Activated CD4-positive, CD25-positive, alpha-beta regulatory T cell treated with anti-CD3 and anti-CD28 coated beads, Interleukin-2, amount 50 U/mL, for 72 hours (primary cell): ENCODE results near the gene EFCAB5.
"Not testable (repeated sequence)": the region's sequence is repeated elsewhere in the genome, so short reads cannot be mapped to it uniquely, and the experiment has no call there.

Source experiments
- DNase-seq: peaks from one replicate; pipeline ENCODE4 v3.0.0; 2021

Gene EFCAB5

DNA sequence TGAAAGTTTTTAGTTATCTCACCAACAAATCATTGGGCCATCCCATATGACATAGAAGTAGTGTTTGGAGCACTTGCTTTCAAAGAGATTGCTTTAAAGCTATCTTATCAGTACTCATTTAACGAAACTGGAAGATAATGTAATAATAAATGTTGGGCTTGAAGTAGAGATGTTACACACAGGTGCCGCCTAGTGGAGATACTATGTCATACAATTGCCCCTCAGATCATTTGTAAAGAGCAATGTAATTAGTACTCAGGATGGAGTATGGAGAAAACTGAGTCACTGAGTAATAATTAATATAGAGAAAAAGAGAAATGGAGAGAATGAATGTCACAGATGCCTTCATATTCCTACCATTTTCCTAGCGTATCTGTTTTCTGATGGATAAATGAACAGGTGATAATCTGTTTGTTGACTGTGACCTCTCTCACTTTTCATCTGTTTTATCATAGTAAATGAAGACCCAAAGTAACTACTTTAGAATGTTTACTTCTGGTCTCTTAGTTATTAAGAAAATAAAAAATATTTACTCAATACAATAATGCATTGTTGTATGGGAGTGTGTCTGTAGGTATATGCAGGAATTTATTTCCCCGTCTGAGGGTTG is 80.4 kb downstream of the EFCAB5 start:
- no peak for DNase-seq

DNA sequence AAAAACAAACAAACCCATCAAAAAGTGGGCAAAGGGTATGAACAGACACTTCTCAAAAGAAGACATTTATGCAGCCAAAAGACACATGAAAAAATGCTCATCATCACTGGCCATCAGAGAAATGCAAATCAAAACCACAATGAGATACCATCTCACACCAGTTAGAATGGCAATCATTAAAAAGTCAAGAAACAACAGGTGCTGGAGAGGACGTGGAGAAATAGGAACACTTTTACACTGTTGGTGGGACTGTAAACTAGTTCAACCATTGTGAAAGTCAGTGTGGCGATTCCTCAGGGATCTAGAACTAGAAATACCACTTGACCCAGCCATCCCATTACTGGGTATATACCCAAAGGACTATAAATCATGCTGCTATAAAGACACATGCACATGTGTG is 83.9 kb downstream of the EFCAB5 start:
- DNase-seq: not testable (repeated sequence)

DNA sequence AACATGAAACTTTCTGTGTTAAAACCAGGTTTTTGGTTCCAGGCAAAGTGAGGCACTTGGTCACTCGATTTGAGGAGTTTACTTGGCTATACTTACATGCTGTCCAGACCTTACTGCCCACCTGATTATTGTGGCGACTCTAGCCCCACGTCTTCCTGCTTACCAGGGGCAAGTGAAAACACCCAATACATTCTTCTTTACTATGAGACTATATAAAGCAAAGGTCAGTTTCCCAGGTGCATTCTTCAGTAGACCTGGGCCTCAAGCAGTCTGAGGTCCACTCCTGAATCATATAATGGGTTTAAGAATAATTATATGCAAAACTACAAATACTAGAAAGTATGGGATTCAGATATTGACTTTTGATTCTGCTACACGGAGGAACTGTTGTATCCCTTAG is 86.2 kb downstream of the EFCAB5 start:
- no peak for DNase-seq

DNA sequence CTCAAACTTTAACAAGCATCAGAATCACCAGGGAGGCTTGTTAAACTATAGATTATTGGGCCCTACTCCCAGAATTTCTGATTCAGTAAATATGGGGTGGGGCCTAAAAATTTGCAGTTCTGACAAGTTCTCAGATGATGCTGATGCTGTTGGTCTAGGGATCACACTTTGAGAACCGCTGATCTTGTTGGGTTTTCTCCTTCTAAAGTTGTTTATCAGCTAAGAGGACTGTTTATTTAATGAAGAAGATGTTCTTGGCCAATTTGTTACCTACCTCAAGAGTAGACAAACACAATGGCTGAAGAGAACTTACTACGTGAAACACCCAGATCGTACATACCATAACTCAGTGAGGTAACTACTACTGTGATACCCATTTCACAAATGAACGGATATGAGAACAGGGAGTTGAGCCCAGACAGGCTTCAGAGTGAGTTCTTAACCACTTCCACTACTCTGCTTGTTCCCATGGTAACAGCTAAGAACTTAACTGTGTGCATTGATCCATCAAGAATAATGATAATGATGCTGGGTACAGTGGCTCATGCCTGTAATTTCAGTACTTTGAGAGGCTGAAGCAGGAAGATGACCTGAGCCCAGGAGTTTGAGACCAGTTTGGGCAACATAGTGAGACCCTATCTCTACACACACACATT is 89.9 kb downstream of the EFCAB5 start:
- no peak for DNase-seq

DNA sequence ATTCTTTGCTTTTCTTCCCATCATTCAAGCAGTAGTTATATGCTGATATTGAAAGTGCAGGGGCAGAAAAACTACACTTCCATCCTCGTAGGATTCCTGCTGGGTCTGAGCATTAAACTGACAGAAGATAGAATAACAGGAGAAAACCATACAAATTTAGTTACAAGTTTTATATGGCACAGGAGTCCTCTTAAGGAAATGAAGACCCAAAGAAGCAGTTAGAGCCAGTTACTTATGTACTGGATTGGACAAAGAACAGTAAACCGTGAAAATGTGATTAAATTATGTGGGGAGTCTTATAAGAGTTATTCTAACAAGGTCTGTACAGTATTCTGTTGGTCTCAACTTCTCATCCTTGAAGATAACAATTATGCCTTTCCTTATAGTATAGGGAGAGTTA is 93.9 kb downstream of the EFCAB5 start:
- no peak for DNase-seq

DNA sequence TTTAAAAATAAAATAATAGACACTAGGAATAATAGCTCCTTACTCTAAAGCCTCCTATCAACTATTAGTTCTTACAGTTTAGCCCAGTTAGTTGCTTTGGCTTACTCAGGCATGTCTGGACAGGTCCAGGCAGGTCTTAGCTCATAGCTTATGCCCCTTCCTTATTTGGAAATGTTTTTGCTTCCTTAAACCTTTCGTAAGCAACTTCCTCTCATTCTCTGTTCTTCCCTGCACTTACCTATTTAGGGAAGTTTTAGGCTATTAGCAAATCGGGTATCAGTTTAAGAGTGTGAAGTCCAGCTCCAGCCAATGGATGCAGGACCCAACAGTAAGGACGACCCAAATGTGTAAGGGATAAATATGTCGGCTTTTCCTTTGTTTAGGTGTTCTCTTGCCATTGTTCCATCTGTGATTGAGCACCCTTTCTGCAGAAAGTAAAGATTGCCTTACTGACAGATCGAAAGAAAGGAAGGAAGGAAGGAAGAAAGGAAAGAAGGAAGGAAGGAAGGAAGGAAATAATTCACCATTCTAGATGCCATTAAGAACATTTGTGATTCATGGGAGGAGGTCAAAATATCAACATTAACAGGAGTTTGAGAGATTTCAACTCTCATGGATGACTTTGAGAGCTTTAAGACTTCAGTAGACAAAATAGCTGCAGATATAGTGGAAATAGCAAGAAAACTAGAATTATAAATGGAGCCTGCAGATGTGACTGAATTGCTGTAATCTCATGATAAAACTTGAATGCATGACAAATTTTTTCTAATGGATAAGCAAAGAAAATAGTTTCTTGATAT is 99.5 kb downstream of the EFCAB5 start:
- DNase-seq: not testable (repeated sequence)

DNA sequence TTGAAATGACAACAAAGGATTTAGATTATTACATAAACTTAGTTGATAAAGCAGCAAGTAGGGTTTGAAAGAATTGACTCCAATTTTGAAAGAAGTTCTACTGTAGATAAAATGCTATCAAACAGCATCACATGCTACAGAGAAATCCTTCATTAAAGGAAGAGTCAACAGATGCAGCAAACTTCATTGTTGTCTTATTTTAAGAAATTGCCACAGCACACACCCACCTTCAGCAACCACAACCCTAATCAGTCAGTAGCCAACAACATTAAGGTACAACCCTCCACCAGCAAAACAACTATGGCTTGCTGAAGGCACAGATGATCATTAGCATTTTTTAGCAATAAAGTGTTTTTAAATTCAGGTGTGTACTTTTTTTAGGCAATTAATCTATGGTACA is 100.1 kb downstream of the EFCAB5 start:
- no peak for DNase-seq

DNA sequence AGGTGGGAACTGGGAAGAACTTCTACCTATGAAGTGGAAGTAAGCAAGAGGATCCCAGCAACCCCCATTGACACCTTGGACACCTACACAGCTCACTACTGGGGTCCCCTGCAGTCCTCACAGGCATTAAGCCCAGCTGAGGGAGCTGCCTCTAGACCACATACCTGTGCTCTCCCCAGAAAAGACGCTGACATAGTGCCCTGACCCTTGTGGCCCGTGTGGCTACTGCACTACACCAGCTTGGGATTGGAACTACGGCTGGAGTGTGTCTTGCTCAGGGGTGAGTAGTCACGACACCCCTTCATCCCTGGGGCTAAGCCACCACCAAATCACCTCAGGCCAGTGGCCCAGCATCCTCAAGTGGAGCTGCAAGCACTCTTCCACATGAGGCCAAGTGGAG is 120.9 kb downstream of the EFCAB5 start:
- no peak for DNase-seq

DNA sequence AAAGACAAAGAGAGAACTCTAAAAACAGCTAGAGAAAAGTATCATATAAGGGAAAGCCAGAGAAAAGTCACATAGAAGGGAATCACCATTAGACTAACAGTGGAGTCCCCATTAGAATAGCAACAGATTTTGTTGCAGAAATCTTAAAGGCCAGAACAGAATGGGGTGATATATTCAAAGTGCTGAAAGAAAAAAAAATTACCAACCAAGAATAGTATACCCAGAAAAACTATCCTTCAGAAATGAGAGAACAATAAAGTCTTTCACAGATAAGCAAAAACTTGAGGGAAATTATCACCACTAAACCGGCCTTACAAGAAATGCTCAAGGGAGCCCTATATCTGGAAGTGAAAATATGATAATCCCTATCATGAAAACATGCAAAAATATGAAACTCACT is 123.3 kb downstream of the EFCAB5 start:
- no peak for DNase-seq

DNA sequence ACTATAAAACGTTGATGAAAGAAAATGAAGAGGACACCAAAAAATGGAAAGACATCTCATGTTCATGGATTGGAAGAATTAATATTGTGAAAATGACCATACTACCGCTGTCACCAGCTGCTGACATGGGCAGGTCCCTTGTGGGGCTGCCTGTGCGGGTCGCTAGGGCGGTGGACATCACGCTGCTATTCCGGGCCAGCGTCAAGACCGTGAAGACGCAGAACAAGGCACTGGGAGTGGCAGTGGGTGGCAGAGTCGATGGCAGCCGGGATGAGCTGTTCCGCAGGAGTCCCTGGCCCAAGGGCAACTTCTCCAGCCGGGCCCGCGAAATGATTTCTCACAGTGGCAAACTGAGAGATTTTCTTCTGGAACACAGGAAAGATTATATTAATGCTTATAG is 127.0 kb downstream of the EFCAB5 start:
- DNase-seq: no peak

DNA sequence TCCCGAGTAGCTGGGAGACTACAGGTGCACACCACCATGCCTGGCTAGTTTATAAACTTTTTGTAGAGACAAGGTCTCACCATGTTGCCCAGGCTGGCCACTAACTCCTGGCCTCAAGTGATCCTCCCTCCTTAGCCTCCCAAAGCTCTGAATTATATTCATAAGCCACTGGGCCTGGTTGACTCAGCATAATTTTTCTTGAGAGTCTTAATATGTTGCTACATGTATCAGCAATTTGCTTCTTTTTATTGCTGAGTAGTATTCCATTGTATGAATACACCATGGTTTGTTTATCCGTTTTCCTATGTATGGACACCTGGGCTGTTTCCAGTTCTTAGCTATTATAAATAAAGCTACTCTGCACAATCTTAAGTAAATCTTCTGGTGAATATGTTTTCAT is 132.8 kb downstream of the EFCAB5 start:
- DNase-seq: no peak

DNA sequence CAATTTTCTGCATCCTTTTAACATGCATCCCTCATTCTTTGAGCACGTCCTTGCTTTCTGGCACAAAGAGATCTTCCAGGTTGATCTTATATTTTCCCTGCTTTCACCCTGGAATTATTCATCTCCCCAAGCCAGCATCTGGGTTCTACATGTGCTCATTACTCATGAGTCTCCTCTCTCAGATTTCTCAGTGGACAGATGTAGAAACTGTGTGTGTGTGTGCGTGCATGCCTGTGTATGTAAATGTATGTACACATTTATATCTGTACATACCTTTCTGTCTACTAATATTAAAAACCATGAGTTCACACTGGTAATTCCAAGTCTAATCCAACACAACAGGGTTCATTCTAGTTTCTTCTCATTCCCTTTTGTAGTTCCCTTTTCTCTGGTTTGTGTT is 133.3 kb downstream of the EFCAB5 start:
- DNase-seq: no peak

DNA sequence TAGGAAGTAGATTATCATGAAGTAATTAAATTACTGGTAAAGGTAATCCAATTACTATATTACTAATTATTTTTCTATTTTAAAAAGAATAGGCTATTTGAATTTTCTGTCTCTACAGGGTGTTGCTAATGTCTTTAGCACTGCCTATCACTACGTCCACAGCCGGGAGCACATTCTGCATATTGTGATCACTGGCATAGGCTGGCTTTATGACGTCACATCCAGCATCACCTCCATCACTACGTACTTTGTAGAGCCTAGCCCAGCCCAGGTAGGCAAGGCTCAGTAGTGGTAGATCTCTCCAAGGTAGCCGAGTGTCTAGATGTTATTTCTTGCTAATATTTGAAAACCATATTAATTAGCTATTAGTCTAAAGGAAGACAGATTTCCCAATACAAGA is 141.3 kb downstream of the EFCAB5 start:
- DNase-seq: no peak

DNA sequence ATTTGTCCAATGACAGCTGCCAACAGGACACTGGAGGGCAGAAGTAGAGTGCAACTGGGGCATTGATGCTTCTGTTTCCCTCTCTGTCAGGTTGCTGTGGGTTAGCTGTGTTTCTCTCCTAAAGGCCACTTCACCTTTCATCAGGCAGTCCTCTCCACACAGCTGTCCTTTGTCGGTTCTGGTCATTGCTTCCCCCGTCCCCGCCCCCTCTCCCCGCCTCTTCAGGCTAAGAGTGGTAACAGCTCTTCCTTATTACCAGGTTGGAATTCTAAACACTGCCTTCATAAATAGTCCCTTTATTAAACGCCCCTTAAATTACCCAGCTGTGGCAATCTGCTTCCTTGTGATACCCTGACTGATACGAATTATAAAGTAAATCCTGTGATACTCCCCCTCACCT is 143.4 kb downstream of the EFCAB5 start:
- DNase-seq: no peak

DNA sequence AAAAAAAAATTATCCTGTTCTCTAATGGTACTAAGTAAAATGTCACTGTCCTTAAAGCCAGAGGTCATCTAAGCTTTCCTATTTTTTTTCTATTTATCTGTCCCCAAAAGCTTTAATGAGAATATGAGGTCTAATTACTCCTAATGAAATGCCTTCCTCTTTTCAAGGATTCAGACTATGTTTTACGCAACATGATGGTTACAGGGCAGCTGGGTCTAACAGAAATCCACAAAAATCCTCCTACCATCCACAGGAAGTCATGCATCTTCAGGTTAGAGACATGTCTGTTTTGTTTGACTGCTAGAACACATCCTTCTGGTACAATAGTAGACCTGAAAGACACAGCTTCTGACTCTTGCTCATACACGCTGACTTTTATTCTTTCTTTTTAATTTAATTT is 145.5 kb downstream of the EFCAB5 start:
- DNase-seq: no peak

DNA sequence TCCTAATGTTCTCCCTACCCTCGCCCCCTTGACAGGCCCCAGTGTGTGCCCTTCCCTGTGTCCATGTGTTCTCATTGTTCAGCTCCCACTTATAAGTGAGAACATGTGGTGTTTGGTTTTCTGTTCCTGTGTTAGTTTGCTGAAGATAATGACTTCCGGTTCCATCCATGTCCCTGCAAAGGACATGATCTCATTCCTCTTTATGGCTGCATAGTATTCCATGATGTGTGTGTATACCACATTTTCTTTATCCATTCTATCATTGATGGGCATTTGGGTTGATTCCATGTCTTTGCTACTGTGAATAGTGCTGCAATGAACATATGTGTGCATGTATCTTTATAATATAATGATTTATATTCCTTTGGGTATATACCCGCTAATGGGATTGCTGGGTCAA is 146.0 kb downstream of the EFCAB5 start:
- not testable (repeated sequence) for DNase-seq

DNA sequence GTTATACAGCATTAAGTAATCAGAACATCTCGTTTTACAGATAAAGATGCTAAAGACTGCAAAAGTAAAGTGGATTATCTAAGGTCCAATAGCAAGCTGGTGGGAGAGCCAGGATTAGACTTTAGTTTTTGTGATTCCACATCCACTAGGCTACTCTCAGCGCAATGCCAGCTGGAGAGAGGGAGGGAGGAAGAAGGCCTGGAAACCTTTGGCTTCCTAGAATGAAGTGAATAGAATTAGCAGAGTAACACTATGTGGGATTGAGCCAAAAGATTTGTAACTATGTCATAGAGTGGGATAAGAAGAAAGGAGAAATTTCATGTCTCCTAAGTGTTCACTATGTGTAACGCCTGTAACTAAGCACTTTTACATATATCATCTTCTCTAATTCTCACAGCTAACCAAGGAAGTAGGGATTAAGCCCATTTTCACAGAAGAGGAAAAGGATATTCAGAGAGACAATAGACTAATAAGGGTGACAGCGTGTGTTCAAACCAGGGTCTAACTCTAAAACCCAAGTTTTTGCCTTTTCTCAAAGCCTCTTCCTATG is 149.8 kb downstream of the EFCAB5 start:
- no peak for DNase-seq

DNA sequence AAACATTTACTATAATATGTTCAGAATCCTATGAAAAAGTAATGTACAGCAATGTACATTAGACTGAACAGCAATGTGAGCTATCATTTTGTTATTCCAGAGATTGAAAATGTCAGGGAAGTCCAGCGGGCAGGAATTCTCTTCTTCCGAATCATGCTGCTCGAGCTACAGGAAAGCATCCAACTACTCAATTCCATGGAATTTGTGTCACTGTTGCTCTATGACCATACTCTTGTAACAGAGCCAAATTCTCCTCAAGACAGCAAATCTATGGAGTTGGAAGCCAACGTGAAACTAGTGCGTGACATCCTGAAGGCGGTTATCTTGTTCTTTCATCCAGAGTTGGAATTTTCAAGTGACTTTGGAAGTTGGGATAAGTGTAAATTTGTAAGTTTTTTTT is 150.3 kb downstream of the EFCAB5 start:
- DNase-seq: no peak

DNA sequence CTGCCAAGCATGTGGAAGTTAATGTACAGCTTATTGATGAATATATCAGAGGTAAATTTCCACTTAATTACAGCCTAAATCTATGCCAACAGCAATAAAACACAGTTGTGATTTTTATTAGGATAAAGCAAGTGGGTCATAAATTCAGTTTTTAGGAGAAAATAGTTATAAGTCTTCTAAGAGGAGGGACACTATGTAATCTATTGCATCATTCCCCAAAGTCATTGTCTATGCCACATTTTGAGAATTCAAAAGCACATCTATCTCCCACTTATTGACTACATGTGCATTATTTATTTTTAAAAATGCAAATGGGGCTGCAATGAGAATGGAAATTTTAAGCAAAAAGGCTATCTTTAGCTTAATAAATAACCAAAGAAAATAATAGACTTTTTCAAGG is 151.5 kb downstream of the EFCAB5 start:
- no peak for DNase-seq

DNA sequence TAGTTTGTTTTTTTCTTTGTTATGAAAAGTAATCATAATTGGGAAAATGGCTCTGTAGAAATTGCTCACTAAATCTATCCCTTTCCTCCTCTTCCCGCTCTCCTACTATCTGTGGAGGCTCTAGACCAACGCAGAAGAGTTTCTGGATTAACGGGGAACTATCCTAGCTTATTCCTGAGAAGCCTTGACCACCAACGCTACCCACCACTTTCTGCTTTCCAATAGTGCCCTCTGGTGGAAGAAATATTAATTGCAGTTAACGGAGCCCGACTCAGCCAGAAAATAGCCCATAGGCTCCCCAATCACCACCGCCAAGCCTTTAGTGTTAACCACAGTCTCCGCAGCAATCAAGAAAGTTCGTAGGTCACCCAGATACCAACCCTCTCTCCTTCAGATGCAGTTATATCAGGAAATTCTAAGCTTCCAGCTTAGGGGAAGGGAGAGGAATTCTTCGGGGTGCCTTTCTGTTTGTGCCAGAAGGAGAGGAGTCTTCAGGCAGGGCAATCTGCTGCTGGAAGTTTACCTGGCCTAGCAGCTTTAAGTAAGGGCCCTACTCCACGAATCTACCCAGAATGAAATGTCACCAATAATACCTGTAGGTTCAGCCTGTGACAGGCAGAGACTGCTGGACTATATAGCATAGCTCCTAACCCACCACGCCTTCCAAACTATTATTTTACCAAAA is 152.2 kb downstream of the EFCAB5 start:
- peak; percentile 37 for DNase-seq

DNA sequence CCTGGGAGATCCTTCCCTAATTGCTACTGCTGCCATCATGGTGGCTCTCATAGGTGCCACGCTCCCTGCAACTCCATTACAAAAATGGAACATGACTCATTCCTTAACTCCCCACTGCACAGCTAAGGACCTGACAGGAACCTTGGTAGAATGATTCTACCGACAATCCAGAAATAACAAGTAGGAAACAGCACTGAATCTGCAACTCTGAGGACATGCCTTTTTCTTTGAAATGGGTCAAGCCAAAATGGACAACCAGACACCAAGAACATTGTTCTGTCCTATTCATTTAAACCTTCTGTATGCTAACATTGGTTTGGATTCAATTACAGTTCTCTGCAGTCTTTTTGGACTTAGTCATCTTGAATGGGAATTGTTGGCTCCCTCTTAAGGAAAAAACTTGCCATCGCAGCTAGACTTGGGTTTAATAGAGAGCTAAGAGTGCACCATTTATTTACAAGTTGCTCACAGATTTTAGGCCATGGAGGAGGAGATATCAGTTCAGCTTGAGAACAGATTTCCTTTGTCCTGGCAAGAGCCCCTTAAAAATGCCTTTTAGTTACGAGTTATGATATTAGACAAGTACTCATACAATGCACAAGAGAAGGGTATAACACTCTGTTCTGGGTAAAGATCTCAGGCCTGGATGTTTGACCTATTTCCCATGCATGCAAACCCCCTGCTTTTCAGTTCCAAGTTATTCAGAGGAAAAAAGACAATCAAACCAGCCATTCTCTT is 154.2 kb downstream of the EFCAB5 start:
- DNase-seq: no peak

DNA sequence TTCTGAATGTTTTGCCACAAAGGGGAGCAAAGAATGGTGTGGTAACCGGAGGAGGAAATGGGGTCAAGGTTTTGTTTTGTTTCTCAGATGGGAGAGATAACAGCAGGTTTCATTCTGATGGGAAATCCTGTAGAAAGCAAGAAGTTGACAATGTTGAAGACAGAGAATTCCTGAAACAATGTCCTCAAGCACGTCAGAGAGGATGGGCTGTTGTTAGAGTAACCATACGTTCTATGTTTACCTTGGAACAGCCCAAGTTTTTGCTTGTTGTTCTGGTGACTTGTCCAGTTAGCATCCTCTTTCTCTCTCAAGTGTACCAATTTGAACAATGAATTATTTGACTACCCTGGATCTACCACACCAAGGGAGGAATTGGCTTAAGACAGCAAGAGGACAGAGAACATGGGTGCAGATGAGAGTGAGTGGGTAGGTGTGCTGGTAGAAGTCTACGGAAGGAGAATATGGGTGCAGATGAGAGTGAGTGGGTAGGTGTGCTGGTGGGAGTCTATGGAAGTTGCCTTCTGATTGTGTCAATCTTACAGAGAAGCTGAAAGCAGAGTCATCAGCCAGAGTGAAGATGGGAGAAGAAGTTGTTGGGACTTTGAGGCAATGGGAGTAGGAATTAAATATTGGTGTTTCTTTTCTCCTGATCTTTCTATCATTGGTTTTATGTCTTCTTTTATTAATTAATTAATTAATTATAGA is 160.4 kb downstream of the EFCAB5 start:
- DNase-seq: no peak
